Skeletal muscle tissue (tissue), 4 donors: ENCODE measurements around the gene TMEM184A. TPM values are rescaled to one million over a fixed set of nuclear protein-coding genes. Genes with fewer than 3 reads are reported as not detected.

Experiments
- H3K27ac ChIP-seq: one replicate; pipeline ENCODE4 v1.7.0; 2013; ENCODE audit warnings: mild to moderate bottlenecking, low read depth, low read length, inconsistent platforms
- H3K27me3 ChIP-seq, 3 donors: one replicate each; pipeline ENCODE4 v1.7.0; 2013; ENCODE audit warnings: low read length in 3 of 3; ENCODE audit not compliant: control insufficient read depth in 3 of 3, insufficient read depth in 3 of 3
- H3K36me3 ChIP-seq, 3 donors: one replicate each; pipeline ENCODE4 v1.7.0; 2013; ENCODE audit warnings: low read length in 3 of 3; ENCODE audit not compliant: control insufficient read depth in 3 of 3, insufficient read depth in 3 of 3
- H3K4me1 ChIP-seq, 3 donors: one replicate each; pipeline ENCODE4 v1.7.0; 2013; ENCODE audit warnings: low read length in 3 of 3, mild to moderate bottlenecking in 3 of 3; ENCODE audit not compliant: control insufficient read depth in 3 of 3, insufficient read depth in 3 of 3
- H3K4me3 ChIP-seq, 3 donors: one replicate each; pipeline ENCODE4 v1.7.0; 2013; ENCODE audit warnings: low read length in 3 of 3
- H3K9ac ChIP-seq, 3 donors: one replicate each; pipeline ENCODE4 v1.7.0; 2013; ENCODE audit warnings: low read length in 3 of 3, mild to moderate bottlenecking in 3 of 3, moderate library complexity in 2 of 3, low read depth in 1 of 3
- H3K9me3 ChIP-seq, 3 donors: one replicate each; pipeline ENCODE4 v1.7.0; 2013; ENCODE audit warnings: low read length in 3 of 3; ENCODE audit not compliant: control insufficient read depth in 3 of 3
- total RNA-seq: library from RNA; depleted of rRNA; stranded (reverse); fragments of >200 nt; gene quantifications from one replicate; pipeline ENCODE4 v1.2.3, GENCODE V29; 2014
- donor health status: Osteomylitis.

The TMEM184A gene
- total RNA-seq, 1 donor from 2014 or later = not detected

DNA sequence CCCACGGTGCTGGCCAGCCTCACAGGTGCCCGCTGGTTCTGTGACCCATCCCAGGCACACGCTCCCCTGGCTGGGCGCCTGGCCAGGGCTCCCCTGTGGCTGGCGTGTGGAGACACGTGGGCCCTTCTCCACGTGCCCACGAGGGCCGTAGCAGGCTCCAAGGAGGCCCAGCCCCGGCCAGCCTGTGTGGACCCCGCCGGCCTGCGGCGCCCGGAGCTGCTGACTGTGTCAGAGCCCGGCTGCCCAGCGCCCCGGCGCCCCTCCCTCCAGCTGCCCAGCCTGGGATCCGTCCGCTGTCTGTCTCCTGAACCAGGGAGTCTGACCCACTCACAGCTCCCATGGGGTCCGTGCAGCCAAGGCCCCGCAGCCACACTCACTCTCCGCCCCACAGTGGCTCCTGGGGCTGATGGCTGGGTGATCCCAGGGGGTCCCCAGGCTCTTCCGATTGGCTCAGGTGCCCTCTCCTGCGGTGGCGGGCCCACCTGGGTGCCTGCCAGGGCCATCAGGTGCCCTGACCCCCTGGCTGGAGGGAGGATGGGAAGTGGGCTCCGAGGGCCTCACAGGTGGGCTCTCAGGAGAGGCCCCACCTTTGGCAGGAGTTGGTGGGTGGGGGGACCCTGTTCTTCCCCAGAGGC is 9.6 kb downstream of the TMEM184A start:
- H3K4me1 ChIP-seq = peaks cover 0 to 3% (median 0%) of the 10 kb centered on the region in 3 donors
- H3K9ac ChIP-seq = no peak overlapping the region
- H3K9me3 ChIP-seq = no peaks in the 10 kb centered on the region
- H3K4me3 ChIP-seq = no peak overlapping the region
- no peaks in the 10 kb centered on the region for H3K27me3 ChIP-seq
- H3K27ac ChIP-seq = no peak overlapping the region
- H3K36me3 ChIP-seq = peaks cover 5 to 18% (median 10%) of the 10 kb centered on the region in 3 donors

DNA sequence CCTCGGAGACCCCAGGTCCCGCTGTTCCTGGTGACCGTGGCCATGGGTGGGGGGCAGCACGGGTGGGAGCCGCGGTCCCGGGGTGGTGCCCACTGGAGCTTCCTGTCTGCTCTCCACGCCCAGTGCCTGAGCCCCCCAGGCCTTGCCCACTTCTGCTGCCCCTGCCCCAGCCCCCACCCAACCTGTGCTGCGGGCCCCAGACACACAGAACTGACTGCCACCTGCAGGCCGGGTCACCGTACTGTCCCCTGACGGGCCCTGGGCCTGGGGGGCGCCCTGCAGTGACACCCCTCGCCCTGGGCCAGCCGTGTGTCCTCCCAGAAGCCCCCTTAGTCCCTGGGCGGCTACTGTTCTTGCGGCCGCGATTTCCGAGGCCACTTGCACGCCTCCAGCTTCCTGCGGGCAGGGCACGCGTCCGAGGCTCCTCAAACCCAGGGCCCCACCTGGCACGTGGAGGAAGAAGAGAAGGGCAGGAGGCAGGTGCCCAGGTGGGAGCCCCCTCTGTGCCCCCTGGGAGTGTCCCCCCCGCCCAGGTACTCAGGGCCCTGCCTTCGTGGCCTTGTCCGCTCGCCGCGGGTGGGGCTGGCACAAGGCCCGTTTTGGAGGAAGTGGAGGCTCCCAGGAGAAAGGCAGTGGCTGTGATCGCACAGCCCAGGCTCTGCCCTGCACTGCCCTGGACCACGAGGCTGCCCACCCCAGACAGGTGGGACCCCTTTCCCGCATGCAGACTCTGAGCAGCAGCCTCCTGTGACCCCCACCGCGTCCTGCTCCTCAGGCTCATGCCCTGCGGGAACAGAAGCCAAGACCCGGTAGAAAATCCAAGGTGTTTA is 10.4 kb downstream of the TMEM184A start:
- Histone ChIP-seq H3K9me3 (no peaks in the 10 kb centered on the region), H3K9ac (no peak overlapping the region)

DNA sequence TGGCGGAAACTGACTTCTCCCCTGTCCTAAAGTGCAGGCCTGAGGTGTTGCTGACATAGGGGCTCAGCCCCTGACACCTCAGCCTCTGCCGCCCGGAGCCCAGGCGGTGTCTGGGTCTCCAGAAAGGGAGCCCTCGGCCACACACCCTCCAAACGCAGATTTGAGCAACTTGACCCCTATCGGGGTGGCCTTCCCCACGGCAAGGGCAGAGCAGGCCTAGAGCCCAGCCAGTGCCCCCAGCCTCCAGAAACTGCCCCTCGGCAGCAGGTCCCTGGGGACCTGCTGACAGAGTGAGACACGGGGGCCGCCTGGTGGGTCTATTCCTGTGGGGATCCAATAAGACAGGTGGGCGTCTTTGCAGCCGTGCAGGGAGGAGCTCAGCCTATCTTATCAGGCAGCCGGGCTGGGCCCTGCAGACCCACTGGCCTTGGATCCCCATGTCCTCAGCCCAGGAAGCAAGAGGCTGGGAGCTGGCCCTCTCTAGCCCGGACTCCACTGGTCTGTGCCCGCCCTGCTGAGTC is 11.0 kb downstream of the TMEM184A start:
- no peaks in the 10 kb centered on the region for H3K27me3 ChIP-seq
- peaks cover 0 to 3% (median 0%) of the 10 kb centered on the region in 3 donors for H3K4me1 ChIP-seq
- no peaks in the 10 kb centered on the region for H3K9me3 ChIP-seq
- peak overlapping the region; percentile 30 for H3K27ac ChIP-seq
- no peak overlapping the region for H3K4me3 ChIP-seq
- H3K36me3 ChIP-seq = peaks cover 13 to 30% (median 21%) of the 10 kb centered on the region in 3 donors
- no peak overlapping the region for H3K9ac ChIP-seq

More for the DNA sequence above, 10.4 kb downstream of the TMEM184A start:
- Histone ChIP-seq H3K27ac (no peak overlapping the region), H3K4me3 (no peak overlapping the region), H3K27me3 (no peaks in the 10 kb centered on the region), H3K4me1 (peaks cover 0 to 3% (median 0%) of the 10 kb centered on the region in 3 donors), H3K36me3 (peaks cover 8 to 24% (median 17%) of the 10 kb centered on the region in 3 donors)

DNA sequence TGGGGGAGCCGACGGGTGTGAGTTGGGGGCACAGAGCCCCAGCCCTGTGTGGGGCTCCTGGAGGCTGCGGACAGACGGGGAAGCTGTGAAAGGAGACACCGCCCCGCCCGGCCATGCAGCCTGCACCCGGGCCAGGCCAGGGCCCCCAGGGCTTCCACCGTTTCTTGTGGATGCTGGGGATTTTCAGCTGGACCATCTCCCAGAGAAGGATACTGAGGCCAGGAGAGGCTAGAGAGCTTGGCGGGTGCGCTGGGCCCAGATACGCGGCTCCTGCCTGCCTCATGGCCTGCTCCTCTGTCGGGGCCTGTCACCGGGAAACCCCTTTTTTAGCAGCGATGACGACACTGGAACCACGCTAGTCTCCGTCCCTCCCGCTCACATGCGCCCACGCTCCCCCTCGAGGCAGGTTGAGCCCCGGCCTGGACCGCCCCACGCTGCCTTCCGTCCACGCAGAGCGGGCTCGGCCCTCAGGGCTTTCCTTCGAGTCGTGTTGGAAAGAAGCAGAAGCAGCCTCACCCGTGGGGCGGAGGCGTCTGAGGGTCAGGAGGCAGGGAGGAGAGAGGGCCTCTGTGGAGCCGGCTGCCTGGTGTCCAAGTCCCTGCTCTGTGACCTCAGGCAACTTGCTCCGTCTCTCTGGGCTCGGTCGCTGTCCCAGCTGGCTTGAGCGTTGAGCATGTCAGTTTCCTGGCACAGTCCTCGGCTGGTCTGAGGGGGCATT is 11.7 kb downstream of the TMEM184A start:
- H3K27me3 ChIP-seq = no peaks in the 10 kb centered on the region
- H3K36me3 ChIP-seq = peaks cover 19 to 36% (median 24%) of the 10 kb centered on the region in 3 donors
- peak overlapping the region in 1 of 3 donors; percentile 16 for H3K9ac ChIP-seq
- peaks cover 0 to 6% (median under 1%) of the 10 kb centered on the region in 3 donors for H3K4me1 ChIP-seq
- H3K27ac ChIP-seq = peak overlapping the region; percentile 30
- H3K4me3 ChIP-seq = no peak overlapping the region
- no peaks in the 10 kb centered on the region for H3K9me3 ChIP-seq

DNA sequence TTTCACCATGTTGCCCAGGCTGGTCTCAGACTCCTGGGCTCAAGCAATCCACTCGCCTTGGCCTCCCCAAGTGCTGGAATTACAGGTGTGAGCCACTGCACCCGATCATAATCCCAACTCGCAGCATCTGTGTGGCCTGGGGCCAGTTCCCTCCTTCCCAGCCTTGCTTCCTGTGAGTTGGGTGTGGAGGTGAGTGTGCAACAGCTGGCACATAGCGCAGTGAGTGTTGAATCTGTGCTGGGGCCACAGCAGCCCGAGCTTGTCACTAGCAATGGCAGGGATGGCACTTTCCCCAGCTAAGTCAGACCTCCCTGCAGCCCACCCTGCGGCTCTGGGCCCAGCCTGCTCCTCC is 12.2 kb downstream of the TMEM184A start:
- no peak overlapping the region for H3K4me3 ChIP-seq
- H3K27me3 ChIP-seq = no peaks in the 10 kb centered on the region
- H3K9ac ChIP-seq = no peak overlapping the region
- H3K4me1 ChIP-seq = peaks cover 4 to 12% (median 6%) of the 10 kb centered on the region in 3 donors
- no peaks in the 10 kb centered on the region for H3K9me3 ChIP-seq
- no peak overlapping the region for H3K27ac ChIP-seq
- H3K36me3 ChIP-seq = peaks cover 19 to 35% (median 26%) of the 10 kb centered on the region in 3 donors

DNA sequence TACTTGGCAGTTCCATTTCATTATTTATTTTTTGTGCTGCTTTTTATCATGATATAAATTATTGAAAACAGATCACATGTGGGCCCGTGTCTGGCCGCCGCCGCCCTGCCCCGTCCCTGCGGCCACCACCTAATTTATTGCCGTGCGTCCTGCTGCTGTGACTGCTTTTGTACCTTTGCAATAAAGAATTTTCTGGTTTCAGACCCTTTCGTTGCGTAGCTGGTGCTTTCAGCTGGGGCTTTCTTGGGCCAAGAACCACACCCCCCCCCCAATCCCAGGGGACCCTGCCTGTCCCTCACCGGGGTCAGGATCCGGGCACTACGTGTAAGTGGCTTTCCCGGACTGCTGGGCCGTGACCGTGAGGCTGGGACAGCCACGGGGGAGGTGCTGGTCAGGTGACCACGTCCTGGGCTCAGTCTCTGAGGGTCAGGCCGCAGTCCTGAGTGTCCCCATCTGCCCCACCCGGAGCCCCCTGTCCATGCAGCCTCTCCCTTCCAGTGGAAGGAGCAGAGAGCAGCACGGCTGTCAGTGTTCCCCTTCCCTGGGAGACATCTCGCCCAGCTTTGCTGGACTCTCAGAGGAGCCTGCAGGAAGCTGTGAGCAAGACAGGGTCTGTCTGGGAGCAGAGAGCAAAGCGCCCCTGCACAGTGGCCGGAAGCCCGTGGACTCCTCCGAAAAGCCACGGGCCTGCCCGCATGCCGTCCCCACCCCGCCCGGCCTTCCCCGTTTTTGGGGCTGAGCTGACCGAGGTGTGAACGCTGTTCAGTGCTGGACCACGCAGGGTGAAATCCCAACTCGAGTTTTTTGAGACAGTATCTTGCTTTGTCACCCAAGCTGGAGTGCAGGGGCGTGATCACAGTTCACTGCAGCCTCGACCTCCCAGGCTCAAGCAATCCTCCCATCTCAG is 12.9 kb downstream of the TMEM184A start:
- no peak overlapping the region for H3K4me3 ChIP-seq
- H3K9ac ChIP-seq = no peak overlapping the region
- no peaks in the 10 kb centered on the region for H3K27me3 ChIP-seq
- peaks cover 19 to 35% (median 26%) of the 10 kb centered on the region in 3 donors for H3K36me3 ChIP-seq
- no peak overlapping the region for H3K27ac ChIP-seq
- H3K4me1 ChIP-seq = peaks cover 8 to 17% (median 11%) of the 10 kb centered on the region in 3 donors
- no peaks in the 10 kb centered on the region for H3K9me3 ChIP-seq

DNA sequence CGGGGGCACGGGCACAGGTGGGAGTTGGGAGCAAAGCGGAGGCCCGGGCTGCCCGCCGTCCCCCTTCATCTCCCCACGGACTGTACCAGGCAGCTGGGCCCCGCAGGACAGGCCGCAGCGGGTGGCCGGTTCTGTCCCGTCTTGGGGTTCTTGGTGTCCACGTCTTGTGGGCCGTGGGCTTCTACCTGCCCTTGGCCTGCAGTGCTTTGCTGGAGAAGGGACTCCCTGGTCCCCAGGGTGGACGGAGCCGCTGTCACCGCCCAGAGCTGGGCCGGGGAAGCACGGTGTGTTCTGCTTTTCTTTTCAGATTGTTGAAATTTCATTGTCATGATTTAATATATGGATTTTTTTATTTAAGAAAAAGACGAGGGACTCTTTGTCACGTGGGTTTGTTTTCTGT is 13.7 kb downstream of the TMEM184A start:
- Histone ChIP-seq H3K27ac (no peak overlapping the region), H3K4me1 (peaks cover 15 to 24% (median 17%) of the 10 kb centered on the region in 3 donors), H3K36me3 (peaks cover 19 to 35% (median 26%) of the 10 kb centered on the region in 3 donors)

DNA sequence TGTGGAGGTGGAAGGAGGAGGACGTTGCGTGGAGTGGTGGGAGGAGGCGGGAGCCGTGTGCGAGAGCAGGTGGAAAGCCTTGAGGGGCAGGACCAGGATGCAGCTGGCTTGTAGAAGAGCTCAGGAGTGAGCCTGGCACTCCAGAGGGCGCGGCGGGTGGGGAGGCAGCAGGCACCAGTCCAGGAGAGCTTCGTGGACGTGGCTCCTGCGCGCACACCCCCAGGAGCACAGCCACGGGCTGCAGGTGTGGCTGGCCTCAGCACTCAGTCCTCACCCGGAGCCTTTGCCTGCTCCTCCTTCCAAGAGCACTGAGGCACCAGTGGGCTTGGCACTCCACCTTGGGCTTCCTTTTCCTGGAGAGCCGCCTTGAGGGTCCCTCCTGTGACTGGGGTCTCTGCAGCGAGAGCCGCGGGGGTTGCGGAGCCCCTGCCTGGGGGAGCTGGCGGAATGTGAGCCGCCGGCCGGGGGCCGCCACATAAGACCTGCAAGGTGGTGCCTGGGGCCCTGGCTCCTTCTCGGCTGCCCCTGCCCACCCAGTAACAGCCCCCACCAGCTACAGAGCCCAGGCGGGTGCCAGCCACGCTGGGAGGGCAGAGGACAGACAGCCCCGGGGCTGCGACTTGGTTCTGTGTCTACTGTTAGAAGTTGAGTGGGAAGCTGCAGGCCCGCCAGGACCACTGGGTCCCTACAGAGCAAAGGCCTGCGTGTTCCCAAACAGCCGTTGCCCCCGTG is 14.4 kb downstream of the TMEM184A start:
- Histone ChIP-seq H3K27me3 (no peaks in the 10 kb centered on the region), H3K9ac (no peak overlapping the region), H3K27ac (no peak overlapping the region), H3K4me3 (no peak overlapping the region), H3K4me1 (peaks cover 20 to 29% (median 21%) of the 10 kb centered on the region in 3 donors), H3K36me3 (peaks cover 19 to 35% (median 26%) of the 10 kb centered on the region in 3 donors), H3K9me3 (no peaks in the 10 kb centered on the region)

More for the DNA sequence above, 13.7 kb downstream of the TMEM184A start:
- no peak overlapping the region for H3K4me3 ChIP-seq
- no peaks in the 10 kb centered on the region for H3K9me3 ChIP-seq
- H3K27me3 ChIP-seq = no peaks in the 10 kb centered on the region
- no peak overlapping the region for H3K9ac ChIP-seq
